T-helper 2 cell treated with Interferon-gamma antibody and Interleukin-4, amounts not matched to agents 5 μg/mL and 100 μg/mL, for 36 hours (primary cell): ENCODE measurements around the gene ZC4H2.
"Not testable (repeated sequence)": the region's sequence is repeated elsewhere in the genome, so short reads cannot be mapped to it uniquely, and the experiment has no call there.

Experiments used
- DNase-seq: peaks from one replicate; pipeline ENCODE4 v3.0.0; 2021; ENCODE audit warnings: low spot score
- H3K27ac Mint-ChIP-seq: one replicate; pipeline ENCODE4 v1.8.0; 2021; ENCODE audit warnings: mild to moderate bottlenecking, mixed read lengths
- H3K27me3 Mint-ChIP-seq: one replicate; pipeline ENCODE4 v1.8.0; 2021; ENCODE audit warnings: low read depth, mixed read lengths
- H3K36me3 Mint-ChIP-seq: one replicate; pipeline ENCODE4 v1.8.0; 2021; ENCODE audit warnings: low read depth, mixed read lengths
- H3K4me1 Mint-ChIP-seq: one replicate; pipeline ENCODE4 v1.8.0; 2021; ENCODE audit warnings: low read depth, mixed read lengths
- H3K4me3 Mint-ChIP-seq: one replicate; pipeline ENCODE4 v1.8.0; 2022; ENCODE audit warnings: mild to moderate bottlenecking, moderate library complexity, mixed read lengths
- H3K9me3 Mint-ChIP-seq: one replicate; pipeline ENCODE4 v1.8.0; 2021; ENCODE audit warnings: mixed read lengths

Gene ZC4H2

GRCh38 chrX:64885850-64886249 is 90.4 kb downstream of the ZC4H2 start:
- peaks cover 15% of the 10 kb centered on the region for H3K9me3 Mint-ChIP-seq
- no peaks in the 10 kb centered on the region for H3K36me3 Mint-ChIP-seq
- H3K4me3 Mint-ChIP-seq = no peak overlapping the region
- DNase-seq = no peak
- no peaks in the 10 kb centered on the region for H3K4me1 Mint-ChIP-seq
- H3K27ac Mint-ChIP-seq = no peak overlapping the region
- H3K27me3 Mint-ChIP-seq = no peaks in the 10 kb centered on the region

GRCh38 chrX:64878709-64879108 is 97.5 kb downstream of the ZC4H2 start:
- H3K27ac Mint-ChIP-seq, H3K27me3 Mint-ChIP-seq, DNase-seq, H3K36me3 Mint-ChIP-seq, H3K4me1 Mint-ChIP-seq, H3K4me3 Mint-ChIP-seq: not testable (repeated sequence)
- H3K9me3 Mint-ChIP-seq = peaks cover 38% of the 10 kb centered on the region

- peaks cover 43% of the 10 kb centered on the region for H3K9me3 Mint-ChIP-seq
- peaks cover 26% of the 10 kb centered on the region for H3K36me3 Mint-ChIP-seq
- no peak for DNase-seq
- H3K4me3 Mint-ChIP-seq = no peak overlapping the region
- H3K4me1 Mint-ChIP-seq = peaks cover 9% of the 10 kb centered on the region
- no peak overlapping the region for H3K27ac Mint-ChIP-seq
- H3K27me3 Mint-ChIP-seq = no peaks in the 10 kb centered on the region
Measured at GRCh38 chrX:64867217-64867616, 109.0 kb downstream of the ZC4H2 start.
